Gastroesophageal sphincter (tissue), 4 donors: ENCODE measurements around the gene SLC7A10. TPM values are rescaled to one million over a fixed set of nuclear protein-coding genes. Genes with fewer than 3 reads are reported as not detected.
A peak's percentile ranks its signal among the peaks of the same experiment; 100 is the strongest.
"Not testable (repeated sequence)": the region's sequence is repeated elsewhere in the genome, so short reads cannot be mapped to it uniquely, and the experiment has no call there.

Source experiments
- ATAC-seq: fragments of 150-250 bp; one replicate; pipeline ENCODE4 v1.9.1; 2016; ENCODE audit warnings: mild to moderate bottlenecking, moderate library complexity
- H3K27ac ChIP-seq, 4 donors: fragments of 200-600 bp; sonication (generic) in 3 of 4; 1 replicate in 3 of 4; 2 replicates in 1 of 4; pipeline ENCODE4 v1.5.1; 2016 to 2019
- H3K27me3 ChIP-seq: fragments of 200-600 bp; sonication (generic); one replicate; pipeline ENCODE4 v1.5.1; 2019
- H3K36me3 ChIP-seq, 2 donors: fragments of 200-600 bp; sonication (generic); one replicate each; pipeline ENCODE4 v1.5.1; 2019; ENCODE audit warnings: control low read depth in 1 of 2
- H3K4me1 ChIP-seq, 3 donors: fragments of 200-600 bp; sonication (generic); 1 replicate in 2 of 3; 2 replicates in 1 of 3; pipeline ENCODE4 v1.5.1; 2016 to 2019; ENCODE audit warnings: control low read depth in 2 of 3
- H3K4me3 ChIP-seq, 2 donors: fragments of 200-600 bp; sonication (generic); one replicate each; pipeline ENCODE4 v1.5.1; 2019; ENCODE audit warnings: mild to moderate bottlenecking in 1 of 2, moderate library complexity in 1 of 2
- H3K9me3 ChIP-seq, 3 donors: fragments of 200-600 bp; sonication (generic); one replicate each; pipeline ENCODE4 v1.5.1; 2017 to 2019; ENCODE audit warnings: control low read depth in 2 of 3
- EP300 ChIP-seq: sonication (generic); formaldehyde crosslinking; IDR thresholded peaks from one replicate; pipeline ENCODE4 v1.6.1; 2017; ENCODE audit warnings: antibody characterized with exemption, mild to moderate bottlenecking
- POLR2A ChIP-seq, 2 donors: fragments of 450-650 bp; IDR thresholded peaks; one replicate each; pipeline ENCODE4 v1.6.1; 2017; ENCODE audit warnings: antibody characterized with exemption in 2 of 2, mild to moderate bottlenecking in 2 of 2, moderate library complexity in 1 of 2
- POLR2AphosphoS5 ChIP-seq: sonication (generic); formaldehyde crosslinking; IDR thresholded peaks from one replicate; pipeline ENCODE4 v1.6.1; 2017; ENCODE audit warnings: antibody characterized with exemption
- WGBS, 2 donors: methylation state at CpG; one replicate each; pipeline ENCODE4 v1.1.5; 2018; ENCODE audit warnings: low coverage in 1 of 2; 5-methylcytosine and 5-hydroxymethylcytosine counted together
- total RNA-seq, 4 donors: library from RNA; depleted of rRNA; stranded (reverse); fragments of >200 nt; gene quantifications; one replicate each; pipeline ENCODE4 v1.1.0, GENCODE V29; 2016
- TF ChIP-seq, protein P1 (sequence below), 4 experiments: fragments of 200-600 bp in 2 of 4; fragments of 450-650 bp in 2 of 4; sonication (generic) in 1 of 4; IDR thresholded peaks; one replicate each; pipeline ENCODE4 v1.5.1; 2017 to 2019; ENCODE audit warnings: antibody characterized with exemption in 4 of 4, mild to moderate bottlenecking in 2 of 4, moderate library complexity in 2 of 4

The SLC7A10 gene
- total RNA-seq, 4 donors from 2014 or later: not detected

DNA sequence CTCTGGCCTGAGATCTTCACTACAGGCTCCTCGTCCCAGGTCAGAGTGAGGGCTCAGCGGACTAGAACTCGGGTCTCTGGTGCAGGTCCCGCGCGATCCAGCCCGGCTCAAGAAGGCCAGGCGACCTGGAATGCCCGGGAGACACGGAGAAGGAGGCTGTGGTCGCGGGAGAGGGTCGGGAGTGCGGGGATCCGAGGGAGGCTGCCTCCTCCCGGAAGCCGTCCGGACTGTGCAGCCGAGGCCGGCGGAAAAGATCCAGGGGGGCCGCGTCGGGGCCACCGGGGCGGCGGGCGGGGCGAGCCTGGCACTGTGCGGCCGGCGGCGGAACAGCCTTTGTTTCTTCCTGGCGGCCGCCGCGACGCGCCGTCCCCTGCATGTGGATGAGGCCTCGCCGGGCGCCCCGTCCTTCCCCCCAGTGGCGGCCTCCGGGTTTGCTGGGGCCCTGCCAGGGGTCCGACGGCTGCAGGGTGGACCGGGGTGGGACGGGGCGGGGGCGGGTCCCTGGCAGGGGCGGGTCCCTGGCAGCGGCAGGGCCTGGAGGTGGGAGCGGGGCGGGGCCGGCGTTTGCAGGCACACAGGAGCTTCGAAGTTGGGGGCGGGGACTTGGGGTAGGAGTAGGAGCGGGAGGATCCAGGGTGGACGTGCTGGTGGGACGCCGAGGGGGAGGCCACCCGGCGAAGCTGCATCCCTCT lies 1.0 kb upstream of the SLC7A10 start:
- TF ChIP-seq POLR2A (IDR thresholded peaks at IDR 0.05) (no peak), POLR2AphosphoS5 (no peak), EP300 (no peak)
- TF ChIP-seq, protein P1, sequence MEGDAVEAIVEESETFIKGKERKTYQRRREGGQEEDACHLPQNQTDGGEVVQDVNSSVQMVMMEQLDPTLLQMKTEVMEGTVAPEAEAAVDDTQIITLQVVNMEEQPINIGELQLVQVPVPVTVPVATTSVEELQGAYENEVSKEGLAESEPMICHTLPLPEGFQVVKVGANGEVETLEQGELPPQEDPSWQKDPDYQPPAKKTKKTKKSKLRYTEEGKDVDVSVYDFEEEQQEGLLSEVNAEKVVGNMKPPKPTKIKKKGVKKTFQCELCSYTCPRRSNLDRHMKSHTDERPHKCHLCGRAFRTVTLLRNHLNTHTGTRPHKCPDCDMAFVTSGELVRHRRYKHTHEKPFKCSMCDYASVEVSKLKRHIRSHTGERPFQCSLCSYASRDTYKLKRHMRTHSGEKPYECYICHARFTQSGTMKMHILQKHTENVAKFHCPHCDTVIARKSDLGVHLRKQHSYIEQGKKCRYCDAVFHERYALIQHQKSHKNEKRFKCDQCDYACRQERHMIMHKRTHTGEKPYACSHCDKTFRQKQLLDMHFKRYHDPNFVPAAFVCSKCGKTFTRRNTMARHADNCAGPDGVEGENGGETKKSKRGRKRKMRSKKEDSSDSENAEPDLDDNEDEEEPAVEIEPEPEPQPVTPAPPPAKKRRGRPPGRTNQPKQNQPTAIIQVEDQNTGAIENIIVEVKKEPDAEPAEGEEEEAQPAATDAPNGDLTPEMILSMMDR (IDR thresholded peaks at IDR 0.05): no peak
- no peak overlapping the region for H3K27ac ChIP-seq
- WGBS, 2 donors: 0% methylated on average over 1 of the region's 66 CpGs; no CpG with 5 or more reads in 1 of the 2 donors
- peaks cover 95% of the 10 kb centered on the region for H3K27me3 ChIP-seq
- peaks cover 0 to 23% (median 6%) of the 10 kb centered on the region in 3 donors for H3K4me1 ChIP-seq
- peaks cover 0 to 36% (median 0%) of the 10 kb centered on the region in 3 donors for H3K9me3 ChIP-seq
- H3K4me3 ChIP-seq: peak overlapping the region in 1 of 2 donors; percentile 28
- no peak for ATAC-seq
- no peaks in the 10 kb centered on the region for H3K36me3 ChIP-seq

GRCh38 chr19:33224694-33225457 lies 774 bp downstream of the SLC7A10 start:
- no peak overlapping the region for H3K27ac ChIP-seq
- peak overlapping the region in 1 of 2 donors; percentile 24 for H3K4me3 ChIP-seq
- H3K9me3 ChIP-seq: peaks cover 0 to 34% (median 0%) of the 10 kb centered on the region in 3 donors
- 28 to 100% methylated on average over 1 to 6 of the region's 18 CpGs for WGBS, 2 donors
- no peak for ATAC-seq
- H3K36me3 ChIP-seq: no peaks in the 10 kb centered on the region
- TF ChIP-seq POLR2A (IDR thresholded peaks at IDR 0.05): no peak
- TF ChIP-seq POLR2AphosphoS5: no peak
- TF ChIP-seq, protein P1 (IDR thresholded peaks at IDR 0.05): no peak
- TF ChIP-seq EP300: no peak
- H3K4me1 ChIP-seq: peaks cover 0 to 23% (median 6%) of the 10 kb centered on the region in 3 donors
- H3K27me3 ChIP-seq: peaks cover 99% of the 10 kb centered on the region

- ATAC-seq, H3K36me3 ChIP-seq, H3K27ac ChIP-seq, H3K9me3 ChIP-seq, H3K4me3 ChIP-seq: not testable (repeated sequence)
- Histone ChIP-seq H3K4me1 (peaks cover 0 to 23% (median 6%) of the 10 kb centered on the region in 3 donors), H3K27me3 (peaks cover 87% of the 10 kb centered on the region)
- 100% methylated on average over 2 of the region's 2 CpGs; no CpG with 5 or more reads in 1 of the 2 donors for WGBS, 2 donors
Observed at GRCh38 chr19:33222255-33222654, 3.4 kb downstream of the SLC7A10 start.

DNA sequence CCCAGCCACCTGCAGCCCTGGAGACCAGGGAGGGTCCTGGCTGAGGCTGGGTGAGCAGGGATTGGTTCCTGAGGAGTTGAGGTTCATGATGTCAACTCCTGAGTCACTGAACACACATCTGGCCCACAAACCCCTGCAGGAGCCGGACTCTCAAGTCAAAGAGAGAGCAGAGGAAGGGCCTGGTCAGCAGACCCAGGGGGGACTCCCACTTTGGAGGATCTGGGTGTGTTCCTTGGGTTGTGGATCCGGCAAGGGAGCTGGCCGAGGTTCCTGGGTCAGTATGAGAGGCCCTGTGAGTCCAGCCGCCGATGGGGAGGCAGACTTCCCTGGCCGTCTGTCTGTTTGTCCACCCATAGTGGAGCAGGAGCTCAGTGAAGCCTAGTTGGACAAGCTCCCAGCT lies 4.0 kb downstream of the SLC7A10 start:
- WGBS, 2 donors: 20 to 73% methylated on average over 1 to 3 of the region's 6 CpGs
- peaks cover 0 to 1% (median 0%) of the 10 kb centered on the region in 3 donors for H3K9me3 ChIP-seq
- no peak overlapping the region for H3K4me3 ChIP-seq
- ATAC-seq: no peak
- no peaks in the 10 kb centered on the region for H3K36me3 ChIP-seq
- TF ChIP-seq, protein P1 (IDR thresholded peaks at IDR 0.05): no peak
- TF ChIP-seq POLR2AphosphoS5 (no peak), POLR2A (IDR thresholded peaks at IDR 0.05) (no peak), EP300 (no peak)
- peaks cover 0 to 20% (median 6%) of the 10 kb centered on the region in 3 donors for H3K4me1 ChIP-seq
- H3K27me3 ChIP-seq: peaks cover 81% of the 10 kb centered on the region
- H3K27ac ChIP-seq: no peak overlapping the region

- H3K36me3 ChIP-seq: no peaks in the 10 kb centered on the region
- no peak for ATAC-seq
- no peak overlapping the region for H3K27ac ChIP-seq
Observed at GRCh38 chr19:33220735-33221134, 4.9 kb downstream of the SLC7A10 start.

More at GRCh38 chr19:33220735-33221134, 4.9 kb downstream of the SLC7A10 start:
- H3K9me3 ChIP-seq: no peaks in the 10 kb centered on the region
- TF ChIP-seq POLR2AphosphoS5 (no peak), POLR2A (IDR thresholded peaks at IDR 0.05) (no peak), EP300 (no peak)
- TF ChIP-seq, protein P1 (IDR thresholded peaks at IDR 0.05): no peak
- no peak overlapping the region for H3K4me3 ChIP-seq
- peaks cover 0 to 11% (median 5%) of the 10 kb centered on the region in 3 donors for H3K4me1 ChIP-seq
- H3K27me3 ChIP-seq: peaks cover 77% of the 10 kb centered on the region
- 85% methylated on average over 9 of the region's 9 CpGs for WGBS, 2 donors
